Measurements from ENCODE around the gene ZNF554. TPM values are rescaled to one million over a fixed set of nuclear protein-coding genes. Genes with fewer than 3 reads are reported as not detected.
"Not testable (repeated sequence)": the region's sequence is repeated elsewhere in the genome, so short reads cannot be mapped to it uniquely, and the experiment has no call there.

Gene ZNF554
- polyA plus RNA-seq, 4 donors: 7.4 to 9.9 (median 9.2) TPM

GRCh38 chr19:2806736-2807378 is 12.8 kb upstream of the ZNF554 start:
- DNase-seq (ENCODE audit: low read depth in 4 of 4, low spot score in 3 of 4): no peak

- no peak for DNase-seq (ENCODE audit: low read depth in 4 of 4, low spot score in 3 of 4)
Observed at GRCh38 chr19:2807379-2808128, 12.1 kb upstream of the ZNF554 start.

DNA sequence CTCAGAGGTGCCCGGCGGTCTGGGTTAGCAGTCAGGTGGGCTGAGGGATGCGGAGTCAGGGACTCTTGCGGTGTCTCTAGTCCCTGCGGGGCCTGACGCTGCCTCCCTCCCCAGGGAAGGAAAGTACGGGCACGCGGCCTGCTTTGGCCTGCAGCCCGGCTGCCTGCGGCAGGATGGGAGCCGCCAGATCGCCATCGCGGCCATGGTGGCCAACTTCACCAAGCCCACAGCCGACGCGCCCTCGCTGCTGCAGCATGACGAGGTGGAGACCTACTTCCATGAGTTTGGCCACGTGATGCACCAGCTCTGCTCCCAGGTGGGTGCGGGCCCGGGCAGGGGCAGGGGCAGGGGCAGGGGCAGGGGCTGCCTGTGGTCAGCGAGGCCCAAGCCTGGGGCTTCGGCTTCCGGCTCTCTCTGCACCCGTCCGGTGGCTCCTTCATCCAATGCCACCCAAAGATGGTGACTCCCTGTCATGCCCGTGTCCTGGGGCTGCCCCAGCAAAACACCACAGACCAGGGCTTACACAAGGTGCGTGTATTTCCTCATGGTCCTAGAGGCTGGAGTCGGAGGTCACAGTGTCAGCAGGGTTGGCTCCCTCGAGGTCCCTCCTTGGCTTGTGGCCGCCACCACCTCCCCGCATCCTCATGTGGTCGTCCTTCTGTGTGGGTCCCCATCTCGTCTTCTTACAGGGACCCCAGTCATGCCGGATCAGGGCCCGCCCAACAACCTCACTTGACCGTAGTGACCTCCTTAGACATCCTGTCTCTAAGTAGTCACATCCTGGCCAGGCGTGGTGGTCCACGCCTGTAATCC is 11.3 kb upstream of the ZNF554 start:
- DNase-seq (ENCODE audit: low read depth in 4 of 4, low spot score in 3 of 4): no peak

DNA sequence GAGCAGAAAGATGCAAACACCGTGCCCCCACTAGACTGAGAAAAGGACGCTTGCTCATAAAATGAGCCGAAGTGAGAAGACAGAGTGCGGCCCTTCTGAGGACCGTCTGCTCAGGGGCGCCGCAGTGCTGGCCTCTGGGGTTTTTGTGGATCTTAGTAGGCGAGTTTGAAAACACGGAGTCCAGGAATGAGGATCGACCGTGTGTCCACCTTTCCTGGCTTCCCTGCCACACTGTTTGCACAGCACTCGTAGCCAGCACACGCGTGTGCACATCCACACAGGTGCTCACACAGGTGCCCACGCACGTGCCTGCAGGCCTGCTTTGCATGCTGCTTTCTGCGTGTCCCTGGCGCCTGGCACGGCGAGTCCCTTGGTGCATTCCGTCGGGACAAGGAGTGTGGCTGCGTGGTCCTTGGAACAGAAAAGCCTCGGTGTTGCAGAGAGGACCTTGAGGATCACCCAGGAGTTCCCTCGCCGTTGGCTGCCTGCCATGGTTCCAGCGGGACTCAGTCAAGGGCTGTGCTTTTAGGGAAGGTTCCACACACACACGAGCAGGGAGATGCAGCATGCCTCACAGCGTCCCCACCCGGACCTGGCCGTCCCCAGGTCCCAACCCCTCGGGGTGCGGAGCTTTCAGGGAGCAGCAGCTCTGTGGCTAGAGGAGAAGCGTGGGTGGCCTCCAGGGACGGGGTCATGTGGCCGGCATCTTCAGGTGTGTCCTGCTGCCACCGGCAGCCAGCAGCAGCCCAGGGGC is 10.1 kb upstream of the ZNF554 start:
- no peak for DNase-seq (ENCODE audit: low read depth in 4 of 4, low spot score in 3 of 4)

DNA sequence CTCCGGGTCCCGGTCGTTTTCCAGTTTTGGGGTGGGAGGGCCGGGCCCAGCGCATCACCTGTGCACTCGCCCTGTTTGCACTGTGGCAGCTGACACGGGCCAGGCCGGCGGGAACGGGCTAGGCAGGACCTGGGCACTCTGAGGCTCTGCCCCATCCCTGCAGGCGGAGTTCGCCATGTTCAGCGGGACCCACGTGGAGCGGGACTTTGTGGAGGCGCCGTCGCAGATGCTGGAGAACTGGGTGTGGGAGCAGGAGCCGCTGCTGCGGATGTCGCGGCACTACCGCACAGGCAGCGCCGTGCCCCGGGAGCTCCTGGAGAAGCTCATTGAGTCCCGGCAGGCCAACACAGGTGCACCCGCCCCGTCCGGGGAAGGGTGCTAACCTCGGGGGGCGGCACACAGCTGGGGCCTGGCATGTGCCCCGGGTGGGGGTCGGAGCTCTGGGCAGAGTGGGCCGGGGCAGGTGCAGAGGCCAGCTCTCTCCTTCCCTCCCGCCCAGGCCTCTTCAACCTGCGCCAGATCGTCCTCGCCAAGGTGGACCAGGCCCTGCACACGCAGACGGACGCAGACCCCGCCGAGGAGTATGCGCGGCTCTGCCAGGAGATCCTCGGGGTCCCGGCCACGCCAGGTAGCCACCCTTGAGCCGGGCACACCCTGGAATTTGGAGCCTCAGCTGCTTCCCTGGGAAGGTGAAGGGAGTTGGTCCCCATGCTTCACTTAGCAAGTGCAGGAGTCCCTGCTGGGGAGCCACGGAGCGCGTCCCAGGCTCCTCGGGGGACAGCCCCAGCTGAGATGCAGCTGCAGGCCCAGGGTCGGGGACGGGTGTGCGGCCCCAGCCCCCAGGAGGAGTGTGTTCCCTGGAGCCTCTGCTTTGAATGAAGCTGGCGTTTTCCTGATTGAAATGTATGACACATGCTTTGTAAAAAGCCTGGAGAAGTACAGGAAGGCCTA is 9.3 kb upstream of the ZNF554 start:
- no peak for DNase-seq (ENCODE audit: low read depth in 4 of 4, low spot score in 3 of 4)

DNA sequence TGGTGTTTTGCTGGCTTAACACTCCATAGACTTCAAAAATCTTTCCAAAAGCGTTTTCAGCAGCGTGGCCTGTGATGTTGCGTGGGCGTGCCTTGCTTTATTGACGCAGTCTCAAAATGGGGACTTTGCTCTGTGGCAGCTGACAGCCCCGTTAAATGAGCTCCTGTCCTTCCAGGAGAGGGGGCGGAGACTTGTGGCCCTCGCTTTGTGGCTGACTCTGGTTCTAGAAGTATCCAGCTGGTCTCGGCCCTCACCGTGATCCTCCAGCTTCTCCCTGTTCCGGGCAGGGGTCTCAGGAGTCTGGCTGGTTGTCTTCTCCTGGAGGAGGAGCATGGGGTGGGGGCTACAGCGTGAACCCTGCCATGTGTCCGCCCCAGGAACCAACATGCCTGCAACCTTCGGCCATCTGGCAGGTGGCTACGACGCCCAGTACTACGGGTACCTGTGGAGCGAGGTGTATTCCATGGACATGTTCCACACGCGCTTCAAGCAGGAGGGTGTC is 8.4 kb upstream of the ZNF554 start:
- no peak for DNase-seq (ENCODE audit: low read depth in 4 of 4, low spot score in 3 of 4)

DNA sequence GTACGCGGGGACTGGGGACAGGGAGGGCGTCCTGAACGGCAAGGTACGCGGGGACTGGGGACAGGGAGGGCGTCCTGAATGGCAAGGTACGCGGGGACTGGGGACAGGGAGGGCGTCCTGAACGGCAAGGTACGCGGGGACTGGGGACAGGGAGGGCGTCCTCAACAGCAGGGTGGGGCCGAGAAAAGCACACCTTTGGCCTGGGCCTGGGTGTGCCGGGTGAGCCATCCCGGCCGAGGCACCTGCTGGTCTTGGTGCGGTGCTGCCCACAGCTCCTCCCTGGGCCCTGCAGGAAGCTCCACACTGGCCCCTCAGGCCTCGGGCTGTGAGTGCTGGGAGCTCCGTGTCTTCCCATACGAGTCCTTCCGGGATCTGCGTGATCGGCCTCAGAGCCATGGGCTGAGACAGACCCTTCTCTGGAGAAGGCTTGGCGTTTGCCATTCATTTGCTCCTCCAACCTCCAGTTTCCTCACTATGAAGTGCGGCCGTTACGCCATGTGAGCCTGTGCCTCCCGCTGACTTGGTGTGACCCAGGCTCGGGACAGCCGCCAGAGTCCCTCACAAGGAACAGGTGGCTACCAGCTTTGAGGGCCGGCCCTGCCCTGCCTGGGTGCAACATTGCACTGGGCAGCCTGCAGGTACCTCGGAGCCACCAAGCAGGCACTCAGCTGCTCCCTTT is 7.8 kb upstream of the ZNF554 start:
- no peak for DNase-seq (ENCODE audit: low read depth in 4 of 4, low spot score in 3 of 4)

DNA sequence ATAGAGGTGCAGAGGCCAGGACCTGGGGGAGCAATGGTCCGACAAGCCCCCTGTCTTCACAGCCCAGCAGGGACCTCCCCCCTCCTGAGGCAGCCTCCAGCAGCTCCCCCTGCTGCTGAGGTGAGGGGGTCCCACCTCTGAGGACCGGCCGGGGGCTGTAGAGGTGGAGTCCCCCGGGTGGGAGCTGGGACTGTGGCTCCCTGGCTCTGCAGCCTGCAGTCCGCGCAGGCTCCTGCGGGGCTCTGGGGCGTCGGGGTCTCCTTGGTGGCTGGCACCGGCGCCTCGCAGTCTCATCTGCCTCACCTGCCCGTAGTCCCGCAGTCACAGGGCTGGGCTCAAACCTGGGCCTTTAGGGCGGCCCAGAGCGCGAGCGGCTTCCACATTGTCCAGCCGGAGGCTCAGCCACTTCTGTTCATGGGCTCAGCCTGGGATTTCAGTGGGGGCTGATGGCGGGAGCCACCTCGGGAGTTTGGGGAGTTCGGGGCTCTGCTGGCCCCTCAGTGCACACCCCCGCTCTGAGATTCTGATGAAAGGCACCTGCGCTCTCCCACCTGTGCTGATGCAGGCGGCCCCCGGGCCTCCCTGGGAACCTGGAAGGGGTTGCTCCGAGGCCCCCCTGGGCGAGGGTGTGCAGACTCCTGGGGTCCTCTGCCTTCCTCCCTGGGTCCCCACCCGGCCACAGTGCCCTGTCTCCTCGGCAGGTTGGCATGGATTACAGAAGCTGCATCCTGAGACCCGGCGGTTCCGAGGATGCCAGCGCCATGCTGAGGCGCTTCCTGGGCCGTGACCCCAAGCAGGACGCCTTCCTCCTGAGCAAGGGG is 7.0 kb upstream of the ZNF554 start:
- no peak for DNase-seq (ENCODE audit: low read depth in 4 of 4, low spot score in 3 of 4)

DNA sequence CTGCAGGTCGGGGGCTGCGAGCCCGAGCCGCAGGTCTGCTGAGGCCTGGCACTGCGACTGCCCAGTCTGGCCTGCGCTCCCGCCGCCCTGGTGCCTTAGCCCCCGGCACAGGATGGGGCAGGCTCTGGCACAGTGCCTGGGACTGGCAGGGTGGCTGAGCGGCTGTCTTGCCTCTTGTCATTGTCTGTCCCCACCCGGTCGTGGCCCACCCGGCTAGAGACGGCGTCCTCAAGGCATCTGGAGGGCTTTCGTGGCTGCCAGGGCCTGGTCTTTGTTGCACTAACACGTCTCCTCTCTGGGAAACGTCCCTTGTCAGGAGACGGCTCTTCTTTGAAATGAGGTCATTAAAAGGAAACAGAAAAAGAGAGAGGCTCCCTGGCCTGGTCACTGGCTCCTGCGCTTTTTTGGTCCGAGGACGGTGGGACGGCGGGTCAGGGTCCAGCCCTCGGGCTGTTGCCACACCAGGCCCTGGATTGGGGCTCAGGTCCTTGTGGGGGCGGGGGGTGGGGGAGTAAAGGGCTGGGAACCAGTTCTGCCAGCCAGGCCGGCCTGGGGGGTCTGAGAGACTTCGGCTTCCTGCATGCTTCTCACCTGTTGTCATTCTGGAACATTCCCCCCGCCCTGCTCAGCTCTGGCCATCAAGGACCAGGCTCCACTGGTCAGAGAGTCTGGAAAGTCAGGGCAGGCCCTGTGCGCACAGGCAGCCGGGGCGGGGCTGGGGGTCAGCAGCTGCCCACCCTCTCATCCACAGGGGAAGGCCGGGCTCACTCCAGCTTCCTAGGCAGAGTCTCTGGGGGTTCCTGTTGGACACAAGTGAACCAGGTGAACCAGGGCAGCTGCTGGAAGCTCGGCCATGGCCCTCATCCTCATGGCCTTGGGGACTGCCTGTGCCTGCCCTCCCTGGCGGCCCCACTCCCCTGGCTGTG is 6.2 kb upstream of the ZNF554 start:
- DNase-seq (ENCODE audit: low read depth in 4 of 4, low spot score in 3 of 4): no peak

- no peak for DNase-seq (ENCODE audit: low read depth in 4 of 4, low spot score in 3 of 4)
Observed at GRCh38 chr19:2814426-2814825, 5.2 kb upstream of the ZNF554 start.

DNA sequence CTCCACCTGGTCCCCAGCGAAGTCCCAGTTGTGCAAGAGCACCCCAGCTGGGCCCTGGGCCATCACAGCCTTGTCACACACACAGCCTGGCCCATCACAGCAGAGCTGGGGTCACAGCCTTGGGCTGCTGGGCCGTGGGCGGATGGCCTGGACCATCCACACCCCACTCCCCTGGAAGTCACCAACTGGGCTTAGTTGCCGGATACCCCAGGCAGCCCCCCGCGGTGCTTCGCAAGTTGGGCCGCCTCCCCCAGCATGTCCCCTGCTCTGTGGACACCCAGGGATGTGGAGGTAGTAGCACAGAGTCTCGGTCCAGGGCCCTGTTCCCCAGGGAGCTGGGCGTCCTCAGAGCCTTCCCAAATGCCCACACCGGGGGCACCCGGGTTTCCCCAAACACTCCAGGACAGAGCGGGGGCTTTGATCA is 4.5 kb upstream of the ZNF554 start:
- no peak for DNase-seq (ENCODE audit: low read depth in 4 of 4, low spot score in 3 of 4)

DNA sequence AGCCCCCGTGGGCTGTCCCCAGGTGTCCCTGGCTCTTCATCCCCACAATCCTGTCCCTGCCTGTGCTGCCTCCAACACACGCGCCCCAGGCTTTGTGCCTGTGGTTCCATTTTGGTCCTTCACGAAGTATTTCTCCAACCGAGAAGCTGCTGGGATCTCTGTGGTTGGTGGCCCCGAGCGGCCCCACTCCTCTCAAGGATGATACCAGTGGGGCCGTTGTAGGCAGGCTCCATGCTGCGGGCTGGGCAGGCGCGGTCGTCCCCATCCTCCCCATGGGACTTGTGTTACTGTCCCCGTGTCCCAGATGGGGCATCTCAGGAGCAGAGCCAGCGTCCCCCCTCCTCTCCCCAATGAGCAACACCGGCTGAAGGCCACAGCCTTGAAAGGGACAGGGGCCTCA is 3.7 kb upstream of the ZNF554 start:
- no peak for DNase-seq (ENCODE audit: low read depth in 4 of 4, low spot score in 3 of 4)

DNA sequence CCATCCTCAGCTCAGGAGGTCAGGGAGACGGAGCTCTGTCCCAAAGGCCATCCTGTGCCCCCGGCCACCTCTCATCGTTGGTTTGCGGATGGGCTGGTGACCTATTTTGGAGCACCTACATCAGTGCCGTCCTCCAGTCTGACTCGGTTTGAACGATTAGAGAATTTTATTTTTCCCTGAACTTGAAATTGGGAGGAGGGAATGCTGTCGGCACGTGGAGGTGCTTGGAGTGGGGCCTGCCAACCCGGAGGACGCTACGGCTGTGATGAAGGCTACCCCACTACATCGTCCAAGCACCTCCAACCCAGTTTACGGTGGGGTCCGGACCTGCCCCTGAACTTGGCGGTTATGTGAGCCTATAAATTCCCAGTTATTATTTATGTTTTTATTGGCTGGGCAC is 3.0 kb upstream of the ZNF554 start:
- no peak for DNase-seq (ENCODE audit: low read depth in 4 of 4, low spot score in 3 of 4)

GRCh38 chr19:2817237-2817829 is 2.3 kb upstream of the ZNF554 start:
- DNase-seq (ENCODE audit: low read depth in 4 of 4, low spot score in 3 of 4): not testable (repeated sequence)

- DNase-seq (ENCODE audit: low read depth in 4 of 4, low spot score in 3 of 4): no peak
Observed at GRCh38 chr19:2820112-2820702, 539 bp downstream of the ZNF554 start.

- DNase-seq (ENCODE audit: low read depth in 4 of 4, low spot score in 3 of 4): no peak
Observed at GRCh38 chr19:2822846-2823245, 3.2 kb downstream of the ZNF554 start.

All from left renal pelvis (tissue), 4 donors.